ENCODE measurements around the gene GPR173.
A peak's percentile ranks its signal among the peaks of the same experiment; 100 is the strongest.

Gene GPR173

GRCh38 chrX:53071604-53072417 is 23.2 kb downstream of the GPR173 start:
- peak; percentile 64 for DNase-seq

DNA sequence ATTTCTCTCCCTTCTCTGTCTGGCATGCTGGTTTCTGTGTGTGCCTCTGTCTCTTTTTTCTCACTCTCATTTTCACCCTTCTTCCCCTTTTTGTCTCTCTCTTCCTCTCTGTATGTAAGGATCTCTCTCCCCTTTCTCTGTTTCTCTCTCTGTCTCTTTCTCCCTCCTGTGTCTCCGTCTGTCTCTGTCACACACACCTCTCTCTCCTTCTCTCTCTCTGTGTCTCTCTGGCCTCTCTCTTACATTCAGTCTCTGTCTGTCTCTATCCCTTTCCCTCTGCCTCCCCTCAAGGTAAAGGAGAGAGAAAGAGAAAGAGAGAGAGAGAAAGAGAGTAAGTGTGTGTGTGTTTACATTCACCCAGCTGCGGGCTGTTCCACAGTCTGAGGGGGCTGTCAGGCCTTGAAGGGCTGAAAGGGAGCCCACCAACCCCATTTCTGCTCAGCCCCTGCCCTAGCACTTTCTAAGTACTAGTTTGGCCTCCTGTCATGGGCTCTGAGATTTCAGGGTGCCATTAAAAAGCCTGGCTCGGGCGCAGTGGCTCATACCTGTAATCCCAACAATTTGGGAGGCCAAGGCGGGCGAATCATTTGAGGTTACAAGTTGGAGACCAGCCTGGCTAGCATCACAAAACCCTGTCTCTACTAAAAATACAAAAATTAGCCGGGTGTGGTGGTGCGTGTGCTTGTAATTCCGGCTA is 24.0 kb downstream of the GPR173 start:
- no peak for DNase-seq

- DNase-seq: no peak
These were observed 24.6 kb downstream of the GPR173 start for GRCh38 chrX:53073115-53073586.

DNA sequence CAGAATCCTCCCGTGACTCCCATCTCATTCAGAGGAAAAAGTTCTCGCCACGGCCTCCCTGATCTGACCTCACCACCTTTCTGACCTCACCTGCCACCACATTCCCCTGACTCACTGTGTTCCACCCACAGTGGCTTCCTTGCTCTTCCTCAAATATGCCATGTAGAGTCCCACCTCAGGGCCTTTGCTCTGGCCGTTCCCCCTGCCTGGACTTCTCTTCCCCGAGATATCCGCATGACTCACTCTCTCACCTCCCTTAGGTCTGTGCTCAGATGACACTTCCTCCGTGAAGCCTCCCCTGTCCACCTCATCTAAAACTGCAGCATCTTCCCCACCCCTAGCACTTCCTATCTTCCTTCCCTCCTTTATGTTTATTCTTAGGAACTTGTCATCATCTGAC is 26.4 kb downstream of the GPR173 start:
- no peak for DNase-seq

- no peak for DNase-seq
These were observed 28.1 kb downstream of the GPR173 start for GRCh38 chrX:53076671-53077070.

DNA sequence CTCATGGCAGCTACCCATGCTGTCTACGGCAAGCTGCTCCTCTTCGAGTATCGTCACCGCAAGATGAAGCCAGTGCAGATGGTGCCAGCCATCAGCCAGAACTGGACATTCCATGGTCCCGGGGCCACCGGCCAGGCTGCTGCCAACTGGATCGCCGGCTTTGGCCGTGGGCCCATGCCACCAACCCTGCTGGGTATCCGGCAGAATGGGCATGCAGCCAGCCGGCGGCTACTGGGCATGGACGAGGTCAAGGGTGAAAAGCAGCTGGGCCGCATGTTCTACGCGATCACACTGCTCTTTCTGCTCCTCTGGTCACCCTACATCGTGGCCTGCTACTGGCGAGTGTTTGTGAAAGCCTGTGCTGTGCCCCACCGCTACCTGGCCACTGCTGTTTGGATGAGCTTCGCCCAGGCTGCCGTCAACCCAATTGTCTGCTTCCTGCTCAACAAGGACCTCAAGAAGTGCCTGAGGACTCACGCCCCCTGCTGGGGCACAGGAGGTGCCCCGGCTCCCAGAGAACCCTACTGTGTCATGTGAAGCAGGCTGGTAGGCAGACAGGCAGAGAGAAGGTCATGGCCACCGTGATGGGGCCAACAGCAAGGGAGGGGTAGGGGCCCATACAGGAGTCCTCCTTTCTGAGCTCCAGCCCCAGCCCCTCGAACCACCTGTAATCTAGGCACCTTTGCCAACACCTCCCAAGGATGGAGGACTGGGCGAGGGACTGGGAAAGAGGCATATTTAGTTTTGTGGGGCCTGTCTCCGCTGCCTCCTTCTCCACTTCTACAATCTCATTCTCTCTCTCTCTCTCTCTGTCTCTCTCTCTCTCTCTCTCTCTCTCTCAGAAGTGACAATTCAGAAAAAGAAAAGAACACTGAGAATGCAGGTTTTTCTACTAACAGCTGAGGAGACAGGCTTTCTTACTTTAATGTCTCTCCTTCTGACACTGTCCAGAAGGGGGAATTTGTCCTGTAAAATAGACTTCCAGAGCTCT is 28.9 kb downstream of the GPR173 start:
- no peak for DNase-seq

GRCh38 chrX:53078943-53079342 is 30.4 kb downstream of the GPR173 start:
- no peak for DNase-seq

DNA sequence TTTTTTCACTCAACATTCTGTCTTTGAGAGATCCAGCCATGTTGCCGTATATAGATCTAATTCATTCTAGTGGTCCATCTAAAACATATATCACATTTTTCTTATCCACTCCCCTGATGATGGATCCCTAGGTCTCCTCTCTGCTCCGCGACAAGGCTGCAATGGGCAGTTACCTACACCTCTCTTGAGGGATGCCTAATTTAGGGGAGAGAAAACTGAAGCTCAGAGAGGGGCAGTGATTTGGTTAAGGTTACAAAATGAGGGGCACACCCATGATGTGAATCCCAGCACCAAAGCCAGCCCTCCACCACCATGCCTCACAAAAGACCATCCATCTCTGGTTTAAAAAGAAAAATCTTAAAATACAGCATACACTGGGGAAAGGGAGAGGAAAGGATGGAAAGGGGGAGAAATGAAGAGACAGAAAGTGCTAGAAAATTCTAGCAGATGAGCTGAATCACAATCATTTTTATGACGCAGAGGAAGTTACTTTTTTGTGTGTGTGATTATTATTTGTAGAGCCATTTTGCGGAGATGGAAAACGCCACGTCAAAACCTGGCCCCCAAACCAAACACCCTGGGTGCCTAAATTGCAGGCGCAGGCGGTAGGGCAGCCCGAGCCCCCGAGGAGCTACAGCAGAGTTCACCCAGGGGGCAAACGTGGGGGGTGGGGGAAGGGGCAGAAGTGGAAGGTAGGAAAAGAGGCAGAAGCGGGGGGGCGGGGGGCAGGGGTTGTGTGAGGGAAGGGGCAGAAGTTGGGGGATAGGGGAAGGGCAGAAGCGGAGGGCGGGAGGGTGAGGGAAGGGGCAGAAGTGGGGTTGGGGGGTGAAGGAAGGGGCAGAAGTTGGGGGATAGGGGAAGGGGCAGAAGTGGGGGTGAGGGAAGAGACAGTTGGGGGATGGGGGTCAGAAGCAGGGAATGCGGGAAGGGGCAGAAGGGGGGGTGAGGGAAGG is 32.3 kb downstream of the GPR173 start:
- peak; percentile 25 for DNase-seq

DNA sequence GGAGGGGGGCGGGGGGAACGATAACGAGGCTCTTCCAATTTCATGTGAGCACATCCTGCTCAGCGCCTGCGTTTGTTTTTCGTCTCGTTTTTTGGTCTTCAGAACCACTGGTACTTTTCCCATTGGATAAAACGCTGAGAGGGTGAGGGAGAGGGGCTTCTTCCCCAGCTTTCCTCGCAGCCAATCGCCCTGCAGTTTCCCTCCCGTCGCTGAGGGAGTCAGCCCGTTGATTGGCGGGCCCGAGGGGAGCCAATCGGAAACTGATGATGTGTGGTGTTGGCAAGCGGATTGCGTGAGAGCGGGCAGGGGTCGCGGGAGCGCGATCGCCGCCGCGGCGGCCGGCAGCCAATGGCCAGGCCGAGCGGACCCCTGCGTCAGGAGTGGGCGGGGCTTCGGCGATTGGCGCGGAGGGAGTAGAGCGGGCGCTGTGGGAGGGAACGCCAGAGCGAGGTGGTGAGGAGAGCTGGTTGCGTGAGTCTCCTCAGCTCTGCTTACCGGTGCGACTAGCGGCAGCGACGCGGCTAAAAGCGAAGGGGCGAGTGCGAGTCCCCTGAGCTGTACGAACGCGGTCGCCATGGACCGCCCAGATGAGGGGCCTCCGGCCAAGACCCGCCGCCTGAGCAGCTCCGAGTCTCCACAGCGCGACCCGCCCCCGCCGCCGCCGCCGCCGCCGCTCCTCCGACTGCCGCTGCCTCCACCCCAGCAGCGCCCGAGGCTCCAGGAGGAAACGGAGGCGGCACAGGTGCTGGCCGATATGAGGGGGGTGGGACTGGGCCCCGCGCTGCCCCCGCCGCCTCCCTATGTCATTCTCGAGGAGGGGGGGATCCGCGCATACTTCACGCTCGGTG is 33.6 kb downstream of the GPR173 start, which contains the start of gene TSPYL2:
TSS of gene TSPYL2 (plus strand) at position 443 of the 848 bp plus-strand sequence. CDS start at position 575, 132 bp downstream.
- peak; percentile 94 for DNase-seq

DNA sequence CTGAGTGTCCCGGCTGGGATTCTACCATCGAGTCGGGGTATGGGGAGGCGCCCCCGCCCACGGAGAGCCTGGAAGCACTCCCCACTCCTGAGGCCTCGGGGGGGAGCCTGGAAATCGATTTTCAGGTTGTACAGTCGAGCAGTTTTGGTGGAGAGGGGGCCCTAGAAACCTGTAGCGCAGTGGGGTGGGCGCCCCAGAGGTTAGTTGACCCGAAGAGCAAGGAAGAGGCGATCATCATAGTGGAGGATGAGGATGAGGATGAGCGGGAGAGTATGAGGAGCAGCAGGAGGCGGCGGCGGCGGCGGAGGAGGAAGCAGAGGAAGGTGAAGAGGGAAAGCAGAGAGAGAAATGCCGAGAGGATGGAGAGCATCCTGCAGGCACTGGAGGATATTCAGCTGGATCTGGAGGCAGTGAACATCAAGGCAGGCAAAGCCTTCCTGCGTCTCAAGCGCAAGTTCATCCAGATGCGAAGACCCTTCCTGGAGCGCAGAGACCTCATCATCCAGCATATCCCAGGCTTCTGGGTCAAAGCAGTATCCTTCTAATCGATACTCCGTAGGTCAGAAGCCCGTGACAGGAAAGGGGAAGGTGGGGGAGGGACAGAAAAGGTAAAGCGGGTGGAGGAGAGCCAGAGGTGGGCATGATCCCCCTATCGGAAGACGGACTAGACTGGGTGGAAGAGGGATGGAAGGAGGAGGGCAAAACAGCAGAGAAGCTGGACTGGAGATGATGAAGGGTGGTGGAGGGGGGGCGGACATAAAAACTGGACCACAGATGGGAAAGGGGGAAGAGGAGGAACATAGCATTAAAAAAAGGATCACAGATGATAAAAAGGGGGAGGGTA is 34.4 kb downstream of the GPR173 start:
- no peak for DNase-seq

- no peak for DNase-seq
These were observed 35.5 kb downstream of the GPR173 start for GRCh38 chrX:53084043-53084570.

GRCh38 chrX:53084863-53085262 is 36.3 kb downstream of the GPR173 start:
- no peak for DNase-seq

DNA sequence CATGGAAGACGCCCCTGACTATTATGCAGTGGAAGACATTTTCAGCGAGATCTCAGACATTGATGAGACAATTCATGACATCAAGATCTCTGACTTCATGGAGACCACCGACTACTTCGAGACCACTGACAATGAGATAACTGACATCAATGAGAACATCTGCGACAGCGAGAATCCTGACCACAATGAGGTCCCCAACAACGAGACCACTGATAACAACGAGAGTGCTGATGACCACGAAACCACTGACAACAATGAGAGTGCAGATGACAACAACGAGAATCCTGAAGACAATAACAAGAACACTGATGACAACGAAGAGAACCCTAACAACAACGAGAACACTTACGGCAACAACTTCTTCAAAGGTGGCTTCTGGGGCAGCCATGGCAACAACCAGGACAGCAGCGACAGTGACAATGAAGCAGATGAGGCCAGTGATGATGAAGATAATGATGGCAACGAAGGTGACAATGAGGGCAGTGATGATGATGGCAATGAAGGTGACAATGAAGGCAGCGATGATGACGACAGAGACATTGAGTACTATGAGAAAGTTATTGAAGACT is 37.2 kb downstream of the GPR173 start:
- DNase-seq: no peak

DNA sequence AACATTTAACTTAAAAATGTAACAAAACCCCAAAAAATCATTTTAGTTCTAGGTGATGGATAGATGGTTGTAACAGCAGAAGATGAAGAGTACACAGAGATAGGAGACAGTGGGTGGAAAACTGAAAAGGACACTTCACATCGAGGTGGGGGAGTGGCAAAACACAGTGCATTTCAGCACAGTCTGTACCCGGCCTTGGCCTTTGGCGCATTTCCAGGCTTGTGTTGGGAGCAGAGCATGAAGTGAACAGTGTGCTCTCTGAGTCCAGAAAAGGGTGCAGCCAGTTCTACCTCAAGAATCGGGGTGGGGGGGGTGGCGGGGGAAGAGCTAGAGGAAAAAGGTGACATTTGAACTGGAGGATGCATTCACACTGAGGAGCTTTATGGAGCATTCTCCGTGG is 37.9 kb downstream of the GPR173 start:
- DNase-seq: no peak

- no peak for DNase-seq
These were observed 38.8 kb downstream of the GPR173 start for GRCh38 chrX:53087388-53087831.

- peak; percentile 85 for DNase-seq
These were observed 39.8 kb downstream of the GPR173 start for GRCh38 chrX:53088136-53088974.

- DNase-seq: peak; percentile 24
These were observed 40.7 kb downstream of the GPR173 start for GRCh38 chrX:53089224-53089842.
